Endothelial cell of umbilical vein (primary cell): ENCODE measurements around the gene BTLA.

Experiments
- CTCF ChIP-seq, 2 donors: IDR thresholded peaks; 1 replicate in 1 of 2; 2 replicates in 1 of 2; pipeline ENCODE4 v1.5.1; 2011; ENCODE audit warnings: low read length in 2 of 2, mild to moderate bottlenecking in 2 of 2, moderate library complexity in 2 of 2, control low read depth in 1 of 2, inconsistent platforms in 1 of 2, low read depth in 1 of 2; ENCODE audit not compliant: insufficient read depth in 1 of 2; ENCODE audit errors: extremely low read depth in 1 of 2
- EZH2 ChIP-seq: IDR thresholded peaks from 2 replicates; pipeline ENCODE4 v1.6.1; 2012; ENCODE audit warnings: borderline replicate concordance, low read depth, mild to moderate bottlenecking, moderate library complexity, low read length, inconsistent platforms; ENCODE audit not compliant: severe bottlenecking
- MAX ChIP-seq: IDR thresholded peaks from 2 replicates; pipeline ENCODE4 v1.6.1; 2011; ENCODE audit not compliant: insufficient read depth, insufficient read length

GRCh38 chr3:112466020-112466419, 33.3 kb downstream of the BTLA start:
- TF ChIP-seq CTCF (IDR thresholded peaks at IDR 0.05; ENCODE audit: extremely low read depth in 1 of 2, insufficient read depth in 1 of 2, low read depth in 1 of 2, low read length in 2 of 2) (no peak), EZH2 (no peak), MAX (no peak)
